CD14-positive monocyte (primary cell): ENCODE results near the gene RBM43. TPM values are rescaled to one million over a fixed set of nuclear protein-coding genes. Genes with fewer than 3 reads are reported as not detected.

ENCODE experiments used
- DNase-seq, 3 donors: peaks; one replicate each; pipeline ENCODE4 v3.0.0-alpha.2; 2011 to 2022
- H2AFZ ChIP-seq: 2 replicates; pipeline ENCODE4 v1.6.0; 2012; ENCODE audit warnings: mild to moderate bottlenecking, low read depth, low read length, inconsistent platforms; ENCODE audit not compliant: insufficient read depth, poor library complexity, severe bottlenecking
- H3K27ac ChIP-seq, 2 donors: 1 replicate in 1 of 2; 2 replicates in 1 of 2; pipeline ENCODE4 v1.5.1; 2012 to 2013; ENCODE audit warnings: low read length in 2 of 2, control low read depth in 1 of 2, inconsistent platforms in 1 of 2, low read depth in 1 of 2, mild to moderate bottlenecking in 1 of 2
- H3K27me3 ChIP-seq, 2 donors: one replicate each; pipeline versions ENCODE4 v1.6.0 to v1.6.1; 2011 to 2013; ENCODE audit warnings: low read length in 2 of 2; ENCODE audit not compliant: control insufficient read depth in 2 of 2, insufficient read depth in 2 of 2
- H3K36me3 ChIP-seq, 2 donors: replicated peaks in 1 of 2; 1 replicate in 1 of 2; 2 replicates in 1 of 2; pipeline versions ENCODE4 v1.5.1 to v1.6.1; 2012 to 2013; ENCODE audit warnings: low read length in 2 of 2, control low read depth in 1 of 2, inconsistent platforms in 1 of 2, mild to moderate bottlenecking in 1 of 2; ENCODE audit not compliant: insufficient read depth in 2 of 2, control insufficient read depth in 1 of 2
- H3K4me1 ChIP-seq, 2 donors: 1 replicate in 1 of 2; 2 replicates in 1 of 2; pipeline versions ENCODE4 v1.5.1 to v1.6.1; 2012 to 2013; ENCODE audit warnings: low read length in 2 of 2, control low read depth in 1 of 2, inconsistent platforms in 1 of 2, mild to moderate bottlenecking in 1 of 2, moderate library complexity in 1 of 2; ENCODE audit not compliant: insufficient read depth in 2 of 2, control insufficient read depth in 1 of 2
- H3K4me2 ChIP-seq: replicated peaks from 2 replicates; pipeline ENCODE3; 2012; ENCODE audit warnings: low read length, moderate library complexity, mild to moderate bottlenecking; ENCODE audit not compliant: poor library complexity, severe bottlenecking; ENCODE audit errors: extremely low read depth
- H3K4me3 ChIP-seq, 3 experiments: fragments of 200-600 bp in 1 of 3; sonication (generic) in 1 of 3; replicated peaks in 1 of 3; 1 replicate in 2 of 3; 2 replicates in 1 of 3; pipeline ENCODE4 v1.5.1; 2011 to 2013; ENCODE audit warnings: low read length in 3 of 3, mild to moderate bottlenecking in 3 of 3, control low read depth in 2 of 3, low read depth in 2 of 3, inconsistent platforms in 1 of 3, moderate library complexity in 1 of 3
- H3K79me2 ChIP-seq: 2 replicates; pipeline ENCODE4 v1.6.0; 2012; ENCODE audit warnings: mild to moderate bottlenecking, control low read depth, inconsistent platforms, low read length, moderate library complexity; ENCODE audit not compliant: insufficient read depth
- H3K9ac ChIP-seq: 2 replicates; pipeline ENCODE4 v1.6.0; 2017; ENCODE audit warnings: low read length, mild to moderate bottlenecking; ENCODE audit not compliant: insufficient read depth, poor library complexity, severe bottlenecking
- H3K9me3 ChIP-seq, 2 donors: replicated peaks in 1 of 2; 1 replicate in 1 of 2; 2 replicates in 1 of 2; pipeline versions ENCODE4 v1.5.1 to v1.6.1; 2012 to 2013; ENCODE audit warnings: low read length in 2 of 2, control low read depth in 1 of 2; ENCODE audit not compliant: control insufficient read depth in 1 of 2, insufficient read depth in 1 of 2
- H4K20me1 ChIP-seq: 2 replicates; pipeline ENCODE4 v1.6.0; 2012; ENCODE audit warnings: mild to moderate bottlenecking, low read length, control low read depth, moderate library complexity; ENCODE audit not compliant: insufficient read depth
- H3K27ac Mint-ChIP-seq, 7 donors: one replicate each; pipeline ENCODE4 v1.8.0; 2020; ENCODE audit warnings: mild to moderate bottlenecking in 7 of 7, mixed read lengths in 7 of 7, moderate library complexity in 6 of 7, inconsistent platforms in 2 of 7
- H3K27me3 Mint-ChIP-seq, 3 donors: one replicate each; pipeline ENCODE4 v1.8.0; 2021 to 2022; ENCODE audit warnings: low read depth in 3 of 3, mild to moderate bottlenecking in 3 of 3, mixed read lengths in 3 of 3, moderate library complexity in 3 of 3, inconsistent platforms in 1 of 3
- H3K36me3 Mint-ChIP-seq, 2 donors: one replicate each; pipeline ENCODE4 v1.8.0; 2020; ENCODE audit warnings: mixed read lengths in 2 of 2, inconsistent platforms in 1 of 2, mild to moderate bottlenecking in 1 of 2
- H3K4me1 Mint-ChIP-seq: one replicate; pipeline ENCODE4 v1.8.0; 2020; ENCODE audit warnings: mild to moderate bottlenecking, mixed read lengths
- H3K4me3 Mint-ChIP-seq, 2 donors: one replicate each; pipeline ENCODE4 v1.8.0; 2020; ENCODE audit warnings: mild to moderate bottlenecking in 2 of 2, mixed read lengths in 2 of 2, moderate library complexity in 1 of 2
- H3K9me3 Mint-ChIP-seq, 7 donors: one replicate each; pipeline ENCODE4 v1.8.0; 2020 to 2022; ENCODE audit warnings: mixed read lengths in 7 of 7, mild to moderate bottlenecking in 6 of 7, moderate library complexity in 6 of 7, inconsistent platforms in 2 of 7
- CTCF ChIP-seq: fragments of 200-600 bp; IDR thresholded peaks from one replicate; pipeline ENCODE4 v1.8.0; 2022; ENCODE audit warnings: antibody characterized with exemption, mild to moderate bottlenecking
- WGBS: methylation state at CpG from one replicate; pipeline ENCODE4 v1.1.5; 2013; ENCODE audit warnings: missing lambda C conversion rate; ENCODE audit not compliant: insufficient coverage; 5-methylcytosine and 5-hydroxymethylcytosine counted together
- intact Hi-C, 2 donors: fragments of 100-400 bp; cut with micrococcal nuclease; formaldehyde crosslinking; loops; one replicate each; pipeline versions ENCODE4 v1.15.0 to v1.15.1; 2023
- polyA plus RNA-seq, 3 donors: library from polyadenylated mRNA; depleted of rRNA in 1 of 3; unstranded in 2 of 3; stranded (reverse) in 1 of 3; fragments of 300-500 nt in 2 of 3; fragments of >200 nt in 1 of 3; fragmentation: Illumina TruSeq in 2 of 3; gene quantifications; 1 replicate in 2 of 3; 2 replicates in 1 of 3; pipeline ENCODE4 v1.2.3, GENCODE V29; 2012 to 2021

The RBM43 gene
- polyA plus RNA-seq, 3 donors = 0.24 to 2.6 (median 0.38) TPM

GRCh38 chr2:151268085-151268484 lies 6.4 kb upstream of the RBM43 start:
- H3K36me3 ChIP-seq = peaks cover 29 to 36% of the 10 kb centered on the region in 2 donors
- Mint-ChIP-seq H3K4me1 (no peaks in the 10 kb centered on the region), H3K36me3 (peaks cover 28 to 42% of the 10 kb centered on the region in 2 donors), H3K4me3 (no peak overlapping the region), H3K9me3 (peaks cover 0 to 4% (median 0%) of the 10 kb centered on the region in 7 donors), H3K27ac (no peak overlapping the region), H3K27me3 (peaks cover 0 to 3% (median 0%) of the 10 kb centered on the region in 3 donors)
- H3K27ac ChIP-seq = no peak overlapping the region
- H3K4me2 ChIP-seq = no peak overlapping the region
- TF ChIP-seq CTCF = no peak
- H3K4me3 ChIP-seq = no peak overlapping the region
- intact Hi-C loops = no loop called here
- H3K9ac ChIP-seq = no peak overlapping the region
- H3K27me3 ChIP-seq = no peaks in the 10 kb centered on the region
- DNase-seq = no peak
- no peaks in the 10 kb centered on the region for H3K79me2 ChIP-seq
- no peaks in the 10 kb centered on the region for H3K4me1 ChIP-seq
- no peak overlapping the region for H2AFZ ChIP-seq
- no peaks in the 10 kb centered on the region for H3K9me3 ChIP-seq
- peaks cover 9% of the 10 kb centered on the region for H4K20me1 ChIP-seq

- no peak for TF ChIP-seq CTCF
- peaks cover 0 to 1% of the 10 kb centered on the region in 2 donors for H3K4me1 ChIP-seq
- H3K27me3 ChIP-seq = no peaks in the 10 kb centered on the region
- H4K20me1 ChIP-seq = peaks cover 6% of the 10 kb centered on the region
- H3K27ac ChIP-seq = no peak overlapping the region
- H3K4me3 ChIP-seq = no peak overlapping the region
- intact Hi-C loops = no loop called here
- Mint-ChIP-seq H3K4me3 (no peak overlapping the region), H3K36me3 (peaks cover 25 to 37% of the 10 kb centered on the region in 2 donors), H3K4me1 (peaks cover under 1% of the 10 kb centered on the region), H3K27me3 (peaks cover 0 to 3% (median 0%) of the 10 kb centered on the region in 3 donors), H3K27ac (no peak overlapping the region), H3K9me3 (peaks cover 0 to 4% (median 0%) of the 10 kb centered on the region in 7 donors)
- peaks cover 26 to 31% of the 10 kb centered on the region in 2 donors for H3K36me3 ChIP-seq
- H2AFZ ChIP-seq = no peak overlapping the region
- no peak for DNase-seq
- no peak overlapping the region for H3K9ac ChIP-seq
- no peaks in the 10 kb centered on the region for H3K9me3 ChIP-seq
- no peak overlapping the region for H3K4me2 ChIP-seq
- H3K79me2 ChIP-seq = no peaks in the 10 kb centered on the region
- WGBS = 97% methylated on average over 3 of the region's 5 CpGs
Measured at GRCh38 chr2:151267537-151267936, 5.9 kb upstream of the RBM43 start.
